ENCODE measurements around the gene RBMXL3. TPM values are rescaled to one million over a fixed set of nuclear protein-coding genes. Genes with fewer than 3 reads are reported as not detected.
"Not testable (repeated sequence)": the region's sequence is repeated elsewhere in the genome, so short reads cannot be mapped to it uniquely, and the experiment has no call there.

The RBMXL3 gene
- total RNA-seq, 8 experiments from 2014 or later = 0.08 to 10.6 (median 0.66) TPM; not detected in 1

- no peak for ATAC-seq (replicated peaks in 6 of 8)
- Histone ChIP-seq H3K27ac (no peak overlapping the region), H3K4me1 (replicated peaks in 1 of 2) (no peaks in the 10 kb centered on the region), H3K4me3 (no peak overlapping the region)
- 0 to 100% (median 100%) methylated on average over 1 of the region's 1 CpG; no CpG with 5 or more reads in 5 of the 10 experiments for WGBS, 10 experiments
- in situ Hi-C loops (cut with MboI; ENCODE audit: low pct_unique_long_range_greater_than_20kb in 2 of 9, low sequenced_read_pairs in 9 of 9, unreplicated experiment in 9 of 9) = no loop called here
These were observed 14.8 kb downstream of the RBMXL3 start for GRCh38 chrX:115204040-115204439.

- H3K4me1 ChIP-seq (replicated peaks in 1 of 2); ATAC-seq (replicated peaks in 6 of 8); in situ Hi-C loops (cut with MboI; ENCODE audit: low pct_unique_long_range_greater_than_20kb in 2 of 9, low sequenced_read_pairs in 9 of 9, unreplicated experiment in 9 of 9); H3K4me3 ChIP-seq; H3K27ac ChIP-seq: not testable (repeated sequence)
These were observed 20.3 kb downstream of the RBMXL3 start for GRCh38 chrX:115209547-115209946.

GRCh38 chrX:115214151-115214550, 24.9 kb downstream of the RBMXL3 start:
- H3K4me3 ChIP-seq = no peak overlapping the region
- WGBS, 10 experiments = 33 to 100% (median 57%) methylated on average over 1 of the region's 1 CpG; no CpG with 5 or more reads in 5 of the 10 experiments
- H3K4me1 ChIP-seq (replicated peaks in 1 of 2) = no peaks in the 10 kb centered on the region
- in situ Hi-C loops (cut with MboI; ENCODE audit: low pct_unique_long_range_greater_than_20kb in 2 of 9, low sequenced_read_pairs in 9 of 9, unreplicated experiment in 9 of 9) = no loop called here
- no peak for ATAC-seq (replicated peaks in 6 of 8)
- H3K27ac ChIP-seq = no peak overlapping the region

GRCh38 chrX:115214605-115215004, 25.4 kb downstream of the RBMXL3 start:
- WGBS, 10 experiments = 0 to 80% (median 54%) methylated on average over 1 to 3 of the region's 3 CpGs; no CpG with 5 or more reads in 4 of the 10 experiments
- no peak overlapping the region for H3K27ac ChIP-seq
- H3K4me1 ChIP-seq (replicated peaks in 1 of 2) = no peaks in the 10 kb centered on the region
- ATAC-seq (replicated peaks in 6 of 8) = peak in 2 of 8 experiments; percentile 64 to 82
- in situ Hi-C loops (cut with MboI; ENCODE audit: low pct_unique_long_range_greater_than_20kb in 2 of 9, low sequenced_read_pairs in 9 of 9, unreplicated experiment in 9 of 9) = no loop called here
- no peak overlapping the region for H3K4me3 ChIP-seq

GRCh38 chrX:115217346-115217745, 28.1 kb downstream of the RBMXL3 start:
- H3K4me1 ChIP-seq (replicated peaks in 1 of 2); H3K27ac ChIP-seq; ATAC-seq (replicated peaks in 6 of 8); H3K4me3 ChIP-seq; in situ Hi-C loops (cut with MboI; ENCODE audit: low pct_unique_long_range_greater_than_20kb in 2 of 9, low sequenced_read_pairs in 9 of 9, unreplicated experiment in 9 of 9): not testable (repeated sequence)
- 100% methylated on average over 1 to 3 of the region's 4 CpGs; no CpG with 5 or more reads in 8 of the 10 experiments for WGBS, 10 experiments

- H3K4me1 ChIP-seq (replicated peaks in 1 of 2) = peaks cover 0 to 8% of the 10 kb centered on the region in 2 donors
- no CpG with 5 or more reads among the region's 1 CpG for WGBS, 10 experiments
- no peak overlapping the region for H3K4me3 ChIP-seq
- ATAC-seq (replicated peaks in 6 of 8) = peak; percentile 62 to 87 (median 78)
- no peak overlapping the region for H3K27ac ChIP-seq
- in situ Hi-C loops (cut with MboI; ENCODE audit: low pct_unique_long_range_greater_than_20kb in 2 of 9, low sequenced_read_pairs in 9 of 9, unreplicated experiment in 9 of 9) = no loop called here
These were observed 37.7 kb downstream of the RBMXL3 start for GRCh38 chrX:115226929-115227328.

- peak overlapping the region in 3 of 5 donors; percentile 4 to 99 (median 91) for H3K4me3 ChIP-seq
- no peak overlapping the region for H3K27ac ChIP-seq
- H3K4me1 ChIP-seq (replicated peaks in 1 of 2) = peaks cover 0 to 8% of the 10 kb centered on the region in 2 donors
- in situ Hi-C loops (cut with MboI; ENCODE audit: low pct_unique_long_range_greater_than_20kb in 2 of 9, low sequenced_read_pairs in 9 of 9, unreplicated experiment in 9 of 9) = no loop called here
- no peak for ATAC-seq (replicated peaks in 6 of 8)
- WGBS, 10 experiments = 0 to 89% (median 50%) methylated on average over 1 to 4 of the region's 4 CpGs; no CpG with 5 or more reads in 5 of the 10 experiments
These were observed 40.3 kb downstream of the RBMXL3 start for GRCh38 chrX:115229337-115230003.

- peak in 4 of 8 experiments; percentile 2 to 18 (median 8) for ATAC-seq (replicated peaks in 6 of 8)
- in situ Hi-C loops (cut with MboI; ENCODE audit: low pct_unique_long_range_greater_than_20kb in 2 of 9, low sequenced_read_pairs in 9 of 9, unreplicated experiment in 9 of 9) = no loop called here
- 0 to 50% (median 0%) methylated on average over 1 to 4 of the region's 6 CpGs; no CpG with 5 or more reads in 4 of the 10 experiments for WGBS, 10 experiments
- H3K27ac ChIP-seq = peak overlapping the region; percentile 91 to 95
- H3K4me1 ChIP-seq (replicated peaks in 1 of 2) = peaks cover 0 to 8% of the 10 kb centered on the region in 2 donors
- peak overlapping the region; percentile 91 to 100 (median 95) for H3K4me3 ChIP-seq
These were observed 43.8 kb downstream of the RBMXL3 start for GRCh38 chrX:115232933-115233496.

GRCh38 chrX:115233497-115234455, 44.6 kb downstream of the RBMXL3 start, which contains the start of gene LRCH2:
Gene LRCH2 (minus strand): TSS chrX:115234096. CDS start chrX:115234041, 55 bp downstream.
- Histone ChIP-seq H3K4me3 (peak within 1 kb of the TSS; percentile 91 to 100 (median 95)), H3K4me1 (replicated peaks in 1 of 2) (peaks cover 0 to 8% of the 10 kb centered on the region in 2 donors), H3K27ac (peak within 1 kb of the TSS; percentile 91 to 95)
- in situ Hi-C loops (cut with MboI; ENCODE audit: low pct_unique_long_range_greater_than_20kb in 2 of 9, low sequenced_read_pairs in 9 of 9, unreplicated experiment in 9 of 9) = no loop called here
- WGBS, 10 experiments = 0 to 40% (median 0%) methylated on average over 1 to 4 of the region's 59 CpGs; no CpG with 5 or more reads in 7 of the 10 experiments
- ATAC-seq (replicated peaks in 6 of 8) = peak; percentile 54 to 93 (median 90)

- WGBS, 10 experiments = 0 to 8% (median 0%) methylated on average over 1 to 3 of the region's 3 CpGs; no CpG with 5 or more reads in 6 of the 10 experiments
- in situ Hi-C loops (cut with MboI; ENCODE audit: low pct_unique_long_range_greater_than_20kb in 2 of 9, low sequenced_read_pairs in 9 of 9, unreplicated experiment in 9 of 9) = no loop called here
- ATAC-seq (replicated peaks in 6 of 8) = no peak
- Histone ChIP-seq H3K4me1 (replicated peaks in 1 of 2) (peaks cover 0 to 8% of the 10 kb centered on the region in 2 donors), H3K4me3 (peak overlapping the region; percentile 91 to 100 (median 95)), H3K27ac (no peak overlapping the region)
These were observed 45.3 kb downstream of the RBMXL3 start for GRCh38 chrX:115234461-115234860.

- in situ Hi-C loops (cut with MboI; ENCODE audit: low pct_unique_long_range_greater_than_20kb in 2 of 9, low sequenced_read_pairs in 9 of 9, unreplicated experiment in 9 of 9) = no loop called here
- no peak overlapping the region for H3K27ac ChIP-seq
- ATAC-seq (replicated peaks in 6 of 8) = no peak
These were observed 47.4 kb downstream of the RBMXL3 start for GRCh38 chrX:115236560-115236959.

GRCh38 chrX:115237056-115237455, 47.8 kb downstream of the RBMXL3 start:
- ATAC-seq (replicated peaks in 6 of 8) = no peak
- in situ Hi-C loops (cut with MboI; ENCODE audit: low pct_unique_long_range_greater_than_20kb in 2 of 9, low sequenced_read_pairs in 9 of 9, unreplicated experiment in 9 of 9) = no loop called here

More at GRCh38 chrX:115236560-115236959, 47.4 kb downstream of the RBMXL3 start:
- no peaks in the 10 kb centered on the region for H3K4me1 ChIP-seq (replicated peaks in 1 of 2)
- H3K4me3 ChIP-seq = no peak overlapping the region

More at GRCh38 chrX:115237056-115237455, 47.8 kb downstream of the RBMXL3 start:
- no peaks in the 10 kb centered on the region for H3K4me1 ChIP-seq (replicated peaks in 1 of 2)
- no peak overlapping the region for H3K4me3 ChIP-seq
- 0 to 63% (median 29%) methylated on average over 1 of the region's 1 CpG; no CpG with 5 or more reads in 7 of the 10 experiments for WGBS, 10 experiments
- H3K27ac ChIP-seq = no peak overlapping the region

Measured in motor neuron (in vitro differentiated cells).